Activated naive CD8-positive, alpha-beta T cell treated with anti-CD3 and anti-CD28 coated beads, Interleukin-2, amount 50 U/mL, for 16 hours (primary cell): ENCODE data around the gene LDLRAD4.
"Not testable (repeated sequence)": the region's sequence is repeated elsewhere in the genome, so short reads cannot be mapped to it uniquely, and the experiment has no call there.

Experiments used
- DNase-seq: peaks from one replicate; pipeline ENCODE4 v3.0.0-alpha.2; 2020; ENCODE audit warnings: low read depth, low spot score

The LDLRAD4 gene

DNA sequence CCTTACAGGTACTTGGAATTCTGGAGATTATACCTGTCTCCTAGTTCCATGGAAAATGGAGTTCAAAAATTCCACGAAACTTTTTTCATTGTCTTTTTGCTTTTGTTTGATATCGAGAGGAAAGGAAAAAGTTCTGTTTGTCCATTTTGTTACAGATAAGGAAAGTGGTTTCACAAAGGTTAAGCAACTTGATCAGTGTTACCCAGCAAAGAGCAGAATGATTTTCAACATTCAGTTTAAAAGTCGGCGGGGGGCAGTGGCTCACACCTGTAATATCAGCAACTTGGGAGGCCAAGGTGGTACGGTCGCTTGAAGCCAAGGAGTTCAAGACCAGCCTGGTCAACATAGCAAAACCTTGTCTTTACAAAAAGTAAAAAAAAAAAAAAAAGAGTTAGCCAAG, 118.8 kb downstream of the LDLRAD4 start:
- no peak for DNase-seq

DNA sequence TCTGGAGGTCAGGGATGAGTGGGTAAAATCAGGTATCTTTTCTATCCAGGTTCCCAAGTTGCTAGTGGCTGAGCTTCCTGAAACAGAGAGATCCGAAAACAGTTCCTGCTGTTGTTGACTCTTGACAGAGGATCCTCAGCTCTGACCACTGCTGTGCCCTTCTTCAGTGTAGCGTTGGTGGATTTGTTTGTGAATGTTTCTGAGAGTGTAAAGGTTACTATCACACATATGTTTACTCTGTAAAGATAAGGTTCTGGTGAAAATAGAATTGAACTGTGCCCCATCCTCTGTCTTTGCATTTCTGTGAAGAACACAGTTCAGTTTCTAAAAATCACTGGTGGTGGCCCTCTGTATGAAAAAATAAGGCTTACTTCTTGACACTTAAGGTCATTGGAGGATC, 119.8 kb downstream of the LDLRAD4 start:
- no peak for DNase-seq

DNA sequence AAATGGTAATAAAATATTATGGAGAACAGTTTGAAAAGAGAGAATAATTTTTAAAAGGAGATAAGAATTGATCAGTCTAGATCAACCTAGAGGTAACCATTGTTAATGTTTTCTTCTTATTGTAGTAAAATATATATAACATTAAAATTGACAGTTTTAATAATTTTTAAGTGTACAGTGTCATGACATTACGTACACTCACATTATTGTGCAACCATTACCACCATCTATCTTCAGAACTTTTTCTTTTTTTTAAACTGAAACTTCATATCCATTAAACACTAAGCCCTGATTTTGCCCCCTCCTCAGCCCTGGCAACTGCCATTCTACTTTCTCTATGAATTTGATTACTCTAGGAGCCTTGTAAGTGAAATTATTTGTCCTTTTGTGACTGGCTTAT, 121.1 kb downstream of the LDLRAD4 start:
- no peak for DNase-seq

DNA sequence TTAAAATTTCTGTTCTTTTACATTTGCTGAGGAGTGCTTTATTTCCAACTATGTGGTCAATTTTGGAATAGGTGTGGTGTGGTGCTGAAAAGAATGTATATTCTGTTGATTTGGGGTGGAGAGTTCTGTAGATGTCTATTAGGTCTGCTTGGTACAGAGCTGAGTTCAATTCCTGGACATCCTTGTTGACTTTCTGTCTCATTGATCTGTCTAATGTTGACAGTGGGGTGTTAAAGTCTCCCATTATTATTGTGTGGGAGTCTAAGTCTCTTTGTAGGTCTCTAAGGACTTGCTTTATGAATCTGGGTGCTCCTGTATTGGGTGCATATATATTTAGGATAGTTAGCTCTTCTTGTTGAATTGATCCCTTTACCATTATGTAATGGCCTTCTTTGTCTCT, 127.9 kb downstream of the LDLRAD4 start:
- DNase-seq: not testable (repeated sequence)

DNA sequence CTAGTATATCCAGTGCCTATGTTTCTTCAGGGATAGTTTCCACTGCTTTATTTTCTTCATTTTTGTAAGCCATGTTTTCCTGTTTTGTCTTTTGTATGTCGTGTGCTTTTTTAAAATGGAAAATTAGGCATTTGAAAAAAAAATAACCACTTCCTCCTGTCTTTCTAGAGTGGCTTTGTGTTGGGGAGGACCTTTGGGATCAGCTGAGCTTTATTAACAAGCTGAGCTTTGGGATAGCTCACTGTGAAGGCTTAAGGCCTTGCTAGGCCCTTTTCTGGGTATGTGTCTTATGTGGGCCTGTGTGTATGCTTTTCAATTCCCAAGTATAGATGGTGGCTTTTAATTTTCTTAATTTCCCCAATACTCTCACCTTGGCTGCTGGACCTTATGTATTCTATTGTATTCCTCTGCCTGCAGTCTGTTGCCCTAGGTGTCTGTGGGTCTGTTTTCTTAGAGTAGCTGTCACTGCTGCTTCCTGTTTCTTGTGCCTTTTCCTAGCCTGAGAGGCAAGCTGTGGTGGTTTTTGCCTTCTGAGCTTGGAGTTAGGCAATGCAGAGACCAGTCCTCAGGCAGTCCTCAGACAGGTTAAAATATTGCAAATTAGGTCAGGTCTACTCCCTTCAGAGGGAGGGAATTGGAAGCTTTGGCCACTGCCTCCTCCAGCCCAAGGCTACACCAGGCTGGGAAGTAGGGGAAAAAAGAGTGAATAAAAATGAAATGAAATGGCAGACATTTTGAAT, 134.7 kb downstream of the LDLRAD4 start:
- DNase-seq: no peak

DNA sequence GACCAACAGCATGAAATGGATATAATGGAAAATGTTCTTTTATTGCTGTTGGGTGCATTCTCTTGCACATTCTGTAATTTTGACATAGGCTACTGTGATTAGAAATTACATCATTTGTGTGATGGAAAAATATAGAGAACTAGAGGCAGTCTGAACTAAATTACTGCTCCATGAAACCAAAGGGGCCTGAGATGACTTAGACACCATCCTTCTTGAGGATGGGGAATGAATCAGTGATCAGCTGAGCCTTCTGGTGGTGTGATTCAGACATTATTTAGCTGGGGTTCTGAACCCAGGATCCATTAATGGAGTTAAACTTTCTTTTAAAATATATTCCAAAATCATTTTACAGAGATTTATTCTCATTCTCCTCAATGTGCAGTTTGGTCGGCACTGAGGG, 135.8 kb downstream of the LDLRAD4 start:
- DNase-seq: no peak

DNA sequence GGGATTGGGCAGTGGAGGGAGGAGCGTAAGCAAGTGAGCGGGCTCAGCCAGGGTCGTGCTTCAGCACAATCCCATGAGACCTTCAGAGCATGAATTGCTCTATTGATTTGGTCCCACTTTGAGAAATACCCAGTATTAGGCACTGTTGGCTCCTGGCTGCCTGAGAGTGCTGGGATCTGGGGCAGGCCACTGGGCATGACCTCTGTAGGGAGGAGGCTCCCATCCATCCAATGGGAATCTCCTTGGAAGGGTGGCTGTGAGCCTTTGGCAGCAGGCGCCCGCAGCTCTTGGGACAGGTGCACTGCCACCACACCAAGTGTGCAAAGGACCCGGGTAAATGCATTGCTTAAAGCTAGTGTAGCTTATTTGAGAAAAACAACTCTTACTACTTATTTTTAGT, 137.5 kb downstream of the LDLRAD4 start:
- DNase-seq: no peak

DNA sequence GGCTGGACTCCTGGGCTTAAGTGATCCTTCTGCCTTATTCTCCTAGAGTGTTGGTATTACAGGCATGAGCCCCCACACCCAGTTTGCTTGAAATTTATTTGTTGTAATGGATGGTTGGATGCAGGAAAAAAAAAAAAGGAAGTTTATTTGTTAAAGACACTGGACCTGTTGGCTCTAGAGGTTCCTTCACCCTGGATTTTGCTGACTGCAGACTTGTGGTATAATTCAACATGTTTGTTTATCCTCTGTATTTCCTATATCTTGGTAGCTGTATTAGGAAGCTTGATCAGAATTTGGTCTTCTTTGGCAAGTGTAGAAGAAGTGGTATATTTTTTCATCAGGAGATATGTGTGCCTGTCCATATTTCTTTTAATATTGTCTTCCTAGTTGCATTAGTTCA, 138.7 kb downstream of the LDLRAD4 start:
- DNase-seq: no peak

DNA sequence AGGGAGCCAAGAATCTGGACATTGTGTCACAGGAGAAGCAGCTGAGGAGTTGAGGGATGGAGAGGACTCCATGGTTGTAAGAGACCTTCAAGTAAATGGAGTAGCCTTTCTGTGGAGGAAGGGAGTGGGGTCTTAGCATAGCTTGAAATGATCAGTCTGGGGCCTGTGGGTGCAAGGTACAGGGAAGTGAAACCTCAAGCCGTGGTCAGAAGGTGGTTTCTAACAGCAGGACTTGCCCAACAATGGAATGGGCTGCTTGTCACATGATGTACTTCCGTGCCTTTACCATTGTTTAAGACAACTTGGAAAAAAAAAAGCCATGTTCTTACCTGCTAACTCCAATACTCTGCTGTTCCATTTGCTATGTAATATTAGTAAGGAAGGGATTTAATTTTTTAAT, 140.7 kb downstream of the LDLRAD4 start:
- no peak for DNase-seq

DNA sequence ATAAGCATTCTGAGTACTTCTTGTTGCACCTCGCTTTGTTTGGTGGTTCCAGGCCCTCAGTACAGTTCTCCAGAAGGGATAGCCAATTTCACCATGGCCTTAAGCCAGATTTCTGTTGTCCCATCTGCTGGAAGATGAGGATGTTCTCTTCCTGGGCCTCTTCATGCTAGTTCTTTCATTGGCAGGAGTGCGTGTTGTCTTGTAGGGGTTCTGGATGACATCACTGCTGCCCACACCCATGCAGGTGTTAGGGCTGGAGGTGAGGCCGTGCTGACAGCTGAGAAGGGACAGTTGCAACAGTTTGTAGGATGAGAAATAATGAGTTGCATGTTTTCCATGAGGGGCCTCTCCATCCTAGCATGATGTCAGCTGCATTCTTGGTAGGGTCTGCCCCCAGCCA, 142.9 kb downstream of the LDLRAD4 start:
- no peak for DNase-seq

DNA sequence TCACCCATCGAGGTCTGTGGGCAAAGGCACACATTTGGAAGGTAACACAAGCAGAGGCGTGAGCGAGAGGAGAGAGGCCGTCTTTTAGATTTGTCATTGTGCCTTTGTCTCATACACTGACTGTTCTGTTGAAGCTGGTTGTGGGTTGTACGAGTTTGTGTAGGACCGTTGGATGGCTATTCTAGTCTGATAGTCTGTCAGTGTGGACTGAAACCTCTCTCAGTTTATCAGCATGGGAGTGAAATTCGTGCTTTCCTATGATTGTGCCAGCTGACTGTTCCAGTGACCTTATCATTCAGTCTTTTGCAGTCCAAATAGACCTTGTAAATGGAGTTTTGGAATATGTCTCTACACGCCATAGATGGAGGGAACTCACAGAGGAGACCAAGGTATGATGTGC, 143.5 kb downstream of the LDLRAD4 start:
- no peak for DNase-seq

DNA sequence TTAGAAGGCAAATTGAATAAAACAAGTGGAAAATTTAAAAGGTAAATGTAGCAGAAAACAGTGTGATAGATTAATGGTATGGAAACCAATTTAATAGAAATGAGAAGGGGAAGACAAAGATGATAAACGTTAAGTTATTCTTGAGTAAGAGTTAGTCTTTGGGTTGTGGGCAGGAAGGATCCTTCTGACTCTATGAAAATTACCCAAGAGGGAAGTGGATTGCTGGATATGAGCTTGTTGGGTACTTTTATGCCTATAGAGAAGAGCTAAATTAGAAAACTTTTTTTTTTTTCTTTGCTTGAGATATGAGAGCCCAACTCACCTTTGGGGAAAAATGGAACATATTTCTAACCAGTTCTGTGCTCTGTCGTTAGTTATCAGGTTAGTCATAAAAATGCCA, 144.0 kb downstream of the LDLRAD4 start:
- no peak for DNase-seq

DNA sequence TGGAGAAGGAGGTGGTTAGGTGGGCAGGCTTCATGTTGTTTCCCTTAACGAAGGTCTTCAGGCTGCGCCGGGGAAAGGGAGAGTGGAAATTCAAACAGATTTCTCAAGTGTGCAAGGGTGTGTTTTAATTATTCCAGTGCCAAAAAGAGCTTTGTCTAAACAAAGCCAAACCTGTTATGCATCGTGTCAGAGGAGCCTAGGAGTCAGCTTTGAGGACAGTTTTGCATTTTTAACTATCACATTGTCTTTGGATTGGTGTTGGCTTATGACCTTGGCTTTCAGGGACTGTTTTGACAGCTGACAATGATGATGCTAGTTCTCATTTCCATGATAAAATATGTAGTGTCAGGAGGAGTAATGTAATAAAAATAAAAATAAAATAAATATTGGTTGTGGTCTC, 144.8 kb downstream of the LDLRAD4 start:
- DNase-seq: no peak

DNA sequence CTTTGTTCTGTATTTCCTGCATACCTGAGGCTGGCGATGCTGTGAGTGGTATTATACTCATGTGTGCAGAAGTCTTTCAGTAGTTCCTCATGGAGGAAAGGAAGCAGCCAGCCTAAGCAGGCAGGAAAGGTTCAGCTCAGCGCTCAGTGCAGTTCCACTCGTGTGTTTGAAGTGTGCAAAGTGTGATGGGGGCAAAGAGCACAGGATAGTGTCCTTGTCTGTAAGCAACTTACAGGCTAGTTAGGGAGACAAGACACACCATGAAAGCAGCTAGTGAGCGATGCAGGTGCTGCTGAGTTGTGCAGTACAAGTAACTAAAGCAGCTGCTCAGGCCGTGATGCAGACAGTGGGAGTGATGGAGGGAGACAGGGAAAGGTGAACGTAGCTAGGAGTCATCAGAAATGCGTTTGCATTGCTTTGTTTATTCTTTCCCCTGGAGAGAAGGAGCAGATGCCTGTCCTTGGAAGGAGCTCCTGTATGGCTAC, 146.2 kb downstream of the LDLRAD4 start:
- no peak for DNase-seq

DNA sequence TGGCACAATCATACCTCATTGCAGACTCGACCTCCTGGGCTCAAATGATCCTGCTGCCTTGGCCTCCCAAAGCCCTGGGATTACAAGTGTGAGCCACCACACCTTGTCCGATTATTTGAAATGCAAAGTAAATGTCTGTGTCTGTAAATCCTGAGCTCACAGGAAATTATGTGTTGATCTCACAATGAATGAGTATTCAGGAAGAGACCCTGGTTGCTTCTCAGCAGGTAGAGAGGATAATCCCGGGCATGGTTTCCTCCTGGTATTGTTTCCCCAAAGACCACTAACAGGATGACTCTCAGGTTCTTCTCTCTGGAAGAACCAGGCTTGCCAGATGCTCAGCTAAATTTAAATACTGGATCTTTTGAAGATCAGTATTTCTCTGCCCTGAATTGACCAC, 147.6 kb downstream of the LDLRAD4 start:
- DNase-seq: no peak

DNA sequence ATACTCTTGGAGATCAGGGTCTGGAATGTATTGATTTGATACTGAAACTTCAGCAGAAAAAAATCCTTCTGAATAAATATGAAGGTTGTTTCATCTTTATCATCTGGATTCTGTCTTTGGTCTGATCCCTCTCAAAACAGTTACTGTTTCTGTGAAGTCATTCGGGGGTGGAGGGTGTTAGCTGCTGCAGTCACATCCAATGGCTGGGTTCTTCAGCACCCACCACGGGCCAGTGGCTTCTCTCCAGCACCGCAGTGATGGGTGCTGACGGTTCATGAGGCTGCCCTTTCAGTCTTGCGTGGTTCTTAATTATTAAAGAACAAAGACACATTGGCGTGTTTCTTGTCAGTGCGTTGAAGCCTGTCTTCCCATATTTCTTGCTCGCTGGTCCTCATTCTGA, 148.0 kb downstream of the LDLRAD4 start:
- no peak for DNase-seq

DNA sequence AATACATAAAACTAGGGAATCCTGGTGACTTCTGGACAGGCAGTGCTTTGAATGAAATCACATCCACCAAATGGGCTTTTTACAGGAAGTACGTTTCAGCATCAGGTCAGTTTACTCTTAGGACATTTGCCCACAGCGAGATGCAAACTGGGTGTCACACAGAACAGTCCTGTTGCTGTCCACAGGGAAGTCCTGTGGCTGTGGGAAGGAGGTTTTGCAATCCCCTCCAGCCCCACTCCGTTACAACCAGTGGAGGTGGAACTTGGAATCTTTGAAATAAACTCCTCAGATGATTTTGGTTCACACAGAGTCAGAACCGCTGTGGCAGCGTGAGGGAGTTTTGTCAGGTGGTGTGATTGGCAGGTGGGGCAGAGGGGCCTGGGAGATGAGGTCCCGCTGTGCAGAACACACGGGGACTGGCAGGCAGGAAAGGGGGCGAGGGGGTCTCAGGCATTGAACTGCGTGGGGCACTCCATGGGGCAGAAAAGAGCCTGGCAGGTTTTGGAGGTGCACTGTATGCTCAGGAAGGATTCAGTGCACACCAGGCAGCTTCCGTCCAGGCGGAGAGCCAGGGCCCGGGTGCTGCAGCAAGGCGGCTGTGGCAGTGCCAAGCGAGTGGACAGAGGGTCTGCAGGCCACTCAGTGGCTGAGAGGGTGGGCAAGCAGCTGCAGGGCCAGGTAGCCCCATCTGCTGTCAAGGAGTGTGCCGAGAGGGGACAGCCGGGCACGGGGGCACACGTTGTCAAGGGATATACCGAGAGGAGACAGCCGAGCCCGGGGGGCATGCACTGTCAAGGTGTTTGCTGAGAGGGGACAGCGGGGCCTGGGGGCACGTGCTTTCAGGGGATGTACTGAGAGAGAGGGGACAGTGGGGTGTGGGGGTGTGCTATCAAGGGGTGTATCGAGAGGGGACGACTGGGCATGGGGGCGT, 148.7 kb downstream of the LDLRAD4 start:
- no peak for DNase-seq

DNA sequence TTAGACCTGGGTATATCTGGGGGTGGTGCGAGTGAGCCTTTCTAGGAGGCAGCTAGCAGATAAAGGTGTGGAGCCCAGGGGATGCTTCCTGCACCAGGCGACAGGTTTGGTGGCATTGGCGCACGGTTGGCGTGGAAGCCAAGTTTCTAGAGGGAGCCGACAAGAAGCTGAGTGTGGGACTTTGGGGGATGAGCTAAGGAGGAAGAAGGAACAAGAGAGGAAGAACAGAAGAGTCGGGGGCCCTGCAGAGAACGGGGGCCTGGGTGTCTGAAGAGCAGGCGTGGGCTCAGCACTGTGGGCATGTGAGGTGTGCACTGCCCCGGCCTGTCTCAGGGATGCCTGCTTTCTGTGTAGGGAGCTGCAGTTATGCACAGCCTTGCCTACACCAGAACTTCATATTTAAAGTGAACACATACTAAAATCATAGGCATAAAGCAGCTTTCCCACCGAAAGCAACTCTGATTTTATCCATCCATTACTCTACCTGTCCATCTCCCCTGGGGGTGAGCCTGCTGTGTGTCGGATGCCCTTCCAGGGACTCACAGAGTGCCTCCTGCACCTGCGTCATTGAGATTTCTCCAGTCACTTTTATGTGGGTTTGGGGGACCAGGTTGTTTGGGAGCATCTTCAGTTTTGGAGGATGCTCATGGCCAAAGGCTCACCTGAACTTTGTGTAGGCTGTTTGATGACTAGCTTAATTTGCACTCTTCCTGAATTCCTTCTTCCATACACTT, 149.7 kb downstream of the LDLRAD4 start:
- no peak for DNase-seq

DNA sequence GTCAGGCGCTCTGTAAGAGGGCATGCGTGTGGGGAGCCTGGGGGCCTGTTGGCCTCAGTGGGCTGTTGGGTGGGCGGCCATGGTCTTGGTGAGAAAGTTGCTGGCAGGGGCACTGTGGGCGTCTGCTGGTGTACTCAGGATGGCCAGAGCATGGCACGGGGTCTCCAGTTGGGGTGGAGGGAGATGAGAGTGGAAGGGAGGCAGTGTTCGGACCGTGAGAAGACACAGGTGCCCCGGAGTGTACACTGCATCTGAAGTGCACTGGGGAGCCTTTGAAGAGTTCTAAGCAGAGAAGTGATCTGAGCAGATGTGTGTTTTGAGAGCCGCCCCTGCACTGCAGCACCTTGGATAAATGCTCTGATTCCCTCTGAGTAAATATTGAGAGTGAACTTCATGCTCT, 150.8 kb downstream of the LDLRAD4 start:
- DNase-seq: no peak

DNA sequence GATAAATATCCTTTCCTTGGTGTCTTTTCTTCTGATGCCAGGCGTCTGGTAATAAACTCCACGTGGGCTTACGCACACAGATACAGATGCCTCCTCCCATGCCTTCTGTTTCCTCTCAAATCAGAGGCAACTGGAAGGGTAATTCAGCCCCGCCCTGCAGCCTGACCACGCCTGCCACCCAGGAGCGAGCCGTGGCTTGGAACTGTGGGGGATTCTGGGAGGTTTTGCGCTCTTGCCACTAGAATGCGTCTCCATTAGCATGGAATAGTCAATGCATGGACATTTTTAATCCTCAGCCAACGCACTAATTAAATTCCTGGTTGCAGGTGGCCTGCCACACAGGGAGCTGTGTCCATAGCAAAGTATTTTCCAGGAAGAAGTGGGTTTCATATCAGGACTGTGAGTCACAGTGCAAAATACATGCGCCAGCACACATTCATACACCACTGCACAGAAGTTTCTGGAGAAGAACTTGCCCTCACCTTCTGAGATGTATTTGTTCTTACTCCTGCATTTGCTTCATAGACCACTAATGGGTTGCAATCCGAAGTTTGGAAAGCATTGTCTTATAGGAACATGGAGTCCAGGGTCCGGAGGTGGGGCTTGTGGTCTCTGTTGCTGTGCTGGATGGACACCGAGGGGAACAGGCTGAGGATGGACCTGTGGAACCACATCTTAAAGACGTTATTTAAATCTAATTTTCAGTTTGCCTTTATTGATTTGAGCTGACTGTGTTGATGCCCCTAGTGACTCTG, 151.4 kb downstream of the LDLRAD4 start:
- DNase-seq: no peak

DNA sequence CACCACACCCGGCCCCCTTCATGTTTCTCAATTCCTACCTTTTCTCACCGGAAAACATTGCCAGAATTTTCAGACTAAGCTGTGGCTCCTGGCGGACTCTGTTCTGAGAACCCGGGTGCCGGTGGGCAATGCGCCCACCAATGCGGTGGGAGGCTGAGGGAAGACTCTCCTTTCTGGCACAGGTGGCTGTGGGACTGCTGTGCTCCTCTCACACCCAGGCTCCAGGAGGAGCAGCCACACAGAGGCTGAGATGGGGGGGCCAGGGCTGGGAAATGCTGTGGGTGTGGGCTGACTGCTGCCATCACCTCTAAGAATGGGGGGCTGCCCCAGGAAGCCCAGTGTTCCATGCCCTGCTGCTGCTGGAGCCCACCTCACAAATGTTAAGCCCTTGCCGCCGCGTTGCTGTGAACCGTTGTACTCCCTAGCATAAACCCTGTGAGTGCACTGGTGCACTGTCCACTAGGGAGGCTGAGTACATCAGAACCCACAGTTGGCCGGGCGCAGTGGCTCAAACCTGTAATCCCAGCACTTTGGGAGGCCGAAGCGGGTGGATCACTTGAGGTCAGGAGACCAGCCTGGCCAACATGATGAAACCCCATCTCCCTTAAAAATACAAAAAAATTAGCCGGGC, 152.6 kb downstream of the LDLRAD4 start:
- DNase-seq: no peak
